Natural killer cell (primary cell): ENCODE measurements around the gene SLC49A3. TPM values are rescaled to one million over a fixed set of nuclear protein-coding genes. Genes with fewer than 3 reads are reported as not detected.

Experiments used
- ATAC-seq, 3 donors: fragments of 150-1000 bp in 2 of 3; fragments of 200-7000 bp in 1 of 3; cut with Tn5 transposase; 1 replicate in 1 of 3; 2 replicates in 2 of 3; pipeline ENCODE4 v1.10.0; 2021; ENCODE audit warnings: mild to moderate bottlenecking in 2 of 3, moderate library complexity in 2 of 3
- DNase-seq, 2 donors: peaks; one replicate each; pipeline versions ENCODE4 v3.0.0 to v3.0.0-alpha.2; 2013 to 2021; ENCODE audit warnings: mixed read lengths in 1 of 2
- H3K27ac ChIP-seq: one replicate; pipeline ENCODE4 v1.5.1; 2013; ENCODE audit warnings: mild to moderate bottlenecking, low read length
- H3K27me3 ChIP-seq: one replicate; pipeline ENCODE4 v1.6.1; 2013; ENCODE audit warnings: low read length; ENCODE audit not compliant: control insufficient read depth, insufficient read depth
- H3K36me3 ChIP-seq: one replicate; pipeline ENCODE4 v1.6.1; 2013; ENCODE audit warnings: low read length; ENCODE audit not compliant: control insufficient read depth, insufficient read depth
- H3K4me1 ChIP-seq: one replicate; pipeline ENCODE4 v1.6.1; 2013; ENCODE audit warnings: low read length; ENCODE audit not compliant: control insufficient read depth, insufficient read depth
- H3K4me3 ChIP-seq: one replicate; pipeline ENCODE4 v1.5.1; 2013; ENCODE audit warnings: low read length
- H3K9me3 ChIP-seq: one replicate; pipeline ENCODE4 v1.6.1; 2013; ENCODE audit warnings: low read length; ENCODE audit not compliant: control insufficient read depth, insufficient read depth
- H3K27ac Mint-ChIP-seq, 2 donors: one replicate each; pipeline ENCODE4 v1.8.0; 2022; ENCODE audit warnings: mild to moderate bottlenecking in 2 of 2, mixed read lengths in 2 of 2, moderate library complexity in 1 of 2
- H3K27me3 Mint-ChIP-seq, 2 donors: one replicate each; pipeline ENCODE4 v1.8.0; 2022; ENCODE audit warnings: low read depth in 2 of 2, mixed read lengths in 2 of 2
- H3K36me3 Mint-ChIP-seq: one replicate; pipeline ENCODE4 v1.8.0; 2022; ENCODE audit warnings: mixed read lengths
- H3K4me1 Mint-ChIP-seq, 2 donors: one replicate each; pipeline ENCODE4 v1.8.0; 2022; ENCODE audit warnings: mixed read lengths in 2 of 2
- H3K4me3 Mint-ChIP-seq: one replicate; pipeline ENCODE4 v1.8.0; 2022; ENCODE audit warnings: mild to moderate bottlenecking, moderate library complexity, mixed read lengths
- H3K9me3 Mint-ChIP-seq, 2 donors: one replicate each; pipeline ENCODE4 v1.8.0; 2022; ENCODE audit warnings: mixed read lengths in 2 of 2
- CTCF ChIP-seq: fragments of 200-600 bp; IDR thresholded peaks from one replicate; pipeline ENCODE4 v1.8.0; 2022; ENCODE audit warnings: antibody characterized with exemption
- WGBS: methylation state at CpG from one replicate; pipeline ENCODE4 v1.1.7; 2013; ENCODE audit warnings: missing lambda C conversion rate; ENCODE audit not compliant: insufficient coverage; 5-methylcytosine and 5-hydroxymethylcytosine counted together
- intact Hi-C: fragments of 100-400 bp; cut with micrococcal nuclease; formaldehyde crosslinking; loops from one replicate; pipeline ENCODE4 v1.14.2; 2022
- total RNA-seq, 4 donors: library from RNA; stranded (reverse); fragments of 120-200 nt in 1 of 4; gene quantifications; one replicate each; pipeline versions ENCODE4 v1.2.3 to v1.2.4, GENCODE V29; 2013 to 2022

SLC49A3 gene
- total RNA-seq, 3 donors from 2014 or later (not counting 1 experiment from before 2014, with no cell fraction given) = 10.0 to 14.9 (median 10.4) TPM

GRCh38 chr4:632196-632790 is 56.7 kb downstream of the SLC49A3 start:
- H3K36me3 ChIP-seq = no peaks in the 10 kb centered on the region

More at GRCh38 chr4:632196-632790, 56.7 kb downstream of the SLC49A3 start:
- Histone ChIP-seq H3K4me3 (no peak overlapping the region), H3K27me3 (no peaks in the 10 kb centered on the region), H3K4me1 (no peaks in the 10 kb centered on the region), H3K27ac (no peak overlapping the region), H3K9me3 (no peaks in the 10 kb centered on the region)
- intact Hi-C loops = no loop called here
- TF ChIP-seq CTCF = no peak
- H3K27me3 Mint-ChIP-seq = peaks cover 0 to 2% of the 10 kb centered on the region in 2 donors
- no peak overlapping the region for H3K27ac Mint-ChIP-seq
- H3K4me3 Mint-ChIP-seq = no peak overlapping the region
- H3K36me3 Mint-ChIP-seq = no peaks in the 10 kb centered on the region
- peaks cover 0 to 2% of the 10 kb centered on the region in 2 donors for H3K9me3 Mint-ChIP-seq
- DNase-seq (no peak), ATAC-seq (no peak)
- no peaks in the 10 kb centered on the region for H3K4me1 Mint-ChIP-seq
- WGBS = 92% methylated on average over 16 of the region's 16 CpGs

Other genes starting within 250 kb of the SLC49A3 start
- 10 to 100 TPM; 35.0 to 49.9 (median 37.3) TPM for gene ZNF721, start 190.0 kb downstream of the SLC49A3 start, total RNA-seq
- gene PIGG, start 189.9 kb downstream of the SLC49A3 start, total RNA-seq = 10 to 100 TPM; 71.9 to 82.9 (median 81.3) TPM
- gene TMEM271, start 112.9 kb downstream of the SLC49A3 start, total RNA-seq = not detected
- gene PDE6B, start 63.6 kb downstream of the SLC49A3 start, total RNA-seq = 10 to 100 TPM; 15.8 to 18.8 (median 17.2) TPM
- gene ATP5ME, start 14.9 kb downstream of the SLC49A3 start, total RNA-seq = 100 to 1,000 TPM; 114 to 140 (median 136) TPM
- 10 to 100 TPM; 23.4 to 39.5 (median 30.1) TPM for gene MYL5, start 14.6 kb downstream of the SLC49A3 start, total RNA-seq
- 100 to 1,000 TPM in 1 of 3 donors, 10 to 100 TPM in 2; 71.2 to 101 (median 97.2) TPM for gene PCGF3, start 16.7 kb upstream of the SLC49A3 start, total RNA-seq
- gene CPLX1, start 137.0 kb upstream of the SLC49A3 start, total RNA-seq = not detected
- gene GAK, start 243.2 kb upstream of the SLC49A3 start, total RNA-seq = 100 to 1,000 TPM; 349 to 358 (median 349) TPM
- gene TMEM175, start 243.3 kb upstream of the SLC49A3 start, total RNA-seq = 10 to 100 TPM; 72.8 to 79.8 (median 73.2) TPM